GM12873 (cell line): ENCODE results near the gene KHK.

Source experiments
- CTCF ChIP-seq: IDR thresholded peaks from 2 replicates; pipeline ENCODE4 v1.5.1; 2012; ENCODE audit warnings: low read depth, mild to moderate bottlenecking, moderate library complexity, low read length, control low read depth; ENCODE audit not compliant: insufficient read depth; ENCODE audit errors: missing control alignments

Gene KHK

DNA sequence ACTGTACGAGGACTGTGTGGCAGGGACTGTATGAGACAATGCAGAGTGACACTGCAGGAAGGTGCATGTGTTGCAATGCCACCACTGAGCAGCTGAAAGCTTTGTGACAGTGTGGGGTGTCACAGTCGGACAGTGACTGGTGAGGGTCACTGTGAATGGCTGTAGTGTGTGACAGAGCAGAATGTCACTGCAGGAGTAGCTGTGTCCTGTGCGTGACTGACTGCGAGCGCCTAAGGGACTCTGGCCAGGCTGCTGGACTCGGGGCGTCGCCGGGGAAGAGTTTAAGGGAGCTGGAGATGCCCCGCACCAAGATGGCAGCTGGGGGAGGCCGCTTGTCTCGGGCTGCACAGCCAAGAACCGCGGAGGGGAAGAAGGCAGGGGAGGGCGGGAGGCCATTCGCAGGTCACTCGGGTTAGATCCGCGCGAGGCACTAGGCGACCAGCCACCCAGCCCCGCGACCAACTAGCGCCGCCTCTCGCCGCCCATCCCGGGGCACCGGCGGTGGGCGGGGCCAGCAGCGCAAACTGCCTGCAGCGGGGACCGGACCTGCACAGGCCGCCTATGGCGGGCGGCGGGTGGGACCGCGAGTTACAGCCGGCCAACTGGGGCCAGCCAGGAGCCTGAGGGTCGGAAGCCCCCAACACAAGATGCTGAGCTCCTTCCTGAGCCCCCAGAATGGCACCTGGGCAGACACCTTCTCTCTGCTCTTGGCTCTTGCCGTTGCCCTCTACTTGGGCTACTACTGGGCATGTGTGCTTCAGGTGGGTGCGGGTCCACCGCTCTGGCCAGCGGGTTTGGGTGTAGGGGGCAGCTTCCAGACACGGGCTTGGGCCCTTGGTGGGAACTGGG is 37.0 kb downstream of the KHK start, which contains the start of gene ABHD1:
ABHD1 (plus strand) TSS at position 514 of the 849 bp plus-strand sequence; CDS start at position 648, 134 bp downstream.
- TF ChIP-seq CTCF, result no peak

GRCh38 chr2:27125104-27125503 is 38.5 kb downstream of the KHK start:
- TF ChIP-seq CTCF, result no peak

DNA sequence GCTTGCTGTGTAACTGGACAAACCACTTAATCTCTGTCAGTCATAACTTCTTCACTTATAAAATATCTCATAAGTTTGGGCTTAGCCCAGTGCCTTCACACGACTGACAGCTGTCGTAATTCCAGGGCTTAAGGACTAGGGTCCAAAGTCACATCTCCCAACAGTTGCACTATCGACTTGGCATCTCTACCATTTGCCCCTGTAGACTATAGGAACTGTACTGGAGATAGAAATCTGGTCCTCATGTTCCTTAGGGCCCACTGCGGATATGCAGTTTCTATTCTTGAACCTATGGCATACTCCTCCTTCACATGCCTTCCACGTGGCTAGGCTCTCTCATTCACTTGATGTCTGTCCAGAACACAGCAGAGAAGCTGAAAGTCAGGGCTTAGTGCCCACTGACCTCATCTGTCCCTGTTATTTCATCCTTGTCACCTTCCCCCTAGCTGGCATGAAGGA is 39.7 kb downstream of the KHK start:
- no peak for TF ChIP-seq CTCF

GRCh38 chr2:27127883-27128667 is 41.5 kb downstream of the KHK start:
- TF ChIP-seq CTCF, result no peak

DNA sequence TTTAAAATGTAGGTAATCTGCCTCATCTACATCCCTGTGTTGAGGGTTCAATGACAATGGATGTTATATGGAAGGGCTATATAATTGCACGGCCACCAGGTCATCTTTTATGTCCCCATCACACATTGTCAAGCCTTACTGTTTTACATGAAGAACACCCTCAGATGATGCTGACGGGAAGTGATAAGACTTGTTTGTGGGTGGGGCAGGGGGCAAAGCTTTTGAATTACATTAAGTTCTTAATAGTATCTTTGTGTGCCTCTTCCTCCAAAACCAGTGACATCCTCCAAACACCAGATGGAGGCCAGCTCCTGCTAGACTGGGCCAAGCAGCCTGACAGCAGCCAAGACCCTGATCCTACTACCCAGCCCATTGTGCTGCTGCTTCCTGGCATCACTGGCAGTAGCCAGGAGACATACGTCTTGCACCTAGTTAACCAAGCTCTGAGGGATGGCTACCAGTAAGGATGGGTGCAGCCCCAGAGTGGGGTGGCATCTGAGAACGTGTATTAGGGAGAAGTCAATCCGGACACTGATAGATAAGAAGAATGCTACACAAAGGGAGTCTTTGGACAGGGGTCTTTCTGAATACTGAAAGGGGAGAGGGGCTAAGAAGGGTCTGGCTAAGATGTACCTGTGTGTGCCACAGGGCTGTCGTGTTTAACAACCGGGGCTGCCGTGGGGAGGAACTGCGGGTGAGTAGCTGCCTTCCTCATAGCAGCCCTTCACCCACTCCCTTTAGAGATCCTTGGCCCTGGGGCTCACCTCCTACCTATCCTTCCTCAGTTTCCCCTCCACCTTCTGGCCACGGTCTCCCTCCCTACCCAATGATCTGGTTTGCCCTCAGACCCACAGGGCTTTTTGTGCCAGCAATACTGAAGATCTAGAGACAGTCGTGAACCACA is 42.3 kb downstream of the KHK start:
- no peak for TF ChIP-seq CTCF

- no peak for TF ChIP-seq CTCF
Measured at GRCh38 chr2:27130396-27130795, 43.8 kb downstream of the KHK start.
